ENCODE results near the gene TRIM40. TPM values are rescaled to one million over a fixed set of nuclear protein-coding genes. Genes with fewer than 3 reads are reported as not detected.

Gene TRIM40
- total and polyA plus RNA-seq, 8 donors, result not detected

DNA sequence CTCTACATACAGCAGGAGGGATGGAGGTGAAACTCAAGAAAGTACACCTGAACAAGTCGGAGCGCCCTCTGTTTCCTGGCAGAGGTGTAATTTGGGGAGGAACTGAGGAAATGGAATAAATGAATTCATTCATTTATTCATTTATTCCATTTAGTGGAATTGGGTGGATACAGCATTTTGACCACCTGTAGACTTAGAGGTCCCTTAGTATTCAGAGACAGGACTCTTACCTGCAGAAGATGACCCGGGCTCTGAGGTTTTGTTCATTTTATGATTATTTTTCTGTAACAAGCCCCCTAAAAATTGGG is 32.1 kb upstream of the TRIM40 start:
- TF ChIP-seq, protein P1, sequence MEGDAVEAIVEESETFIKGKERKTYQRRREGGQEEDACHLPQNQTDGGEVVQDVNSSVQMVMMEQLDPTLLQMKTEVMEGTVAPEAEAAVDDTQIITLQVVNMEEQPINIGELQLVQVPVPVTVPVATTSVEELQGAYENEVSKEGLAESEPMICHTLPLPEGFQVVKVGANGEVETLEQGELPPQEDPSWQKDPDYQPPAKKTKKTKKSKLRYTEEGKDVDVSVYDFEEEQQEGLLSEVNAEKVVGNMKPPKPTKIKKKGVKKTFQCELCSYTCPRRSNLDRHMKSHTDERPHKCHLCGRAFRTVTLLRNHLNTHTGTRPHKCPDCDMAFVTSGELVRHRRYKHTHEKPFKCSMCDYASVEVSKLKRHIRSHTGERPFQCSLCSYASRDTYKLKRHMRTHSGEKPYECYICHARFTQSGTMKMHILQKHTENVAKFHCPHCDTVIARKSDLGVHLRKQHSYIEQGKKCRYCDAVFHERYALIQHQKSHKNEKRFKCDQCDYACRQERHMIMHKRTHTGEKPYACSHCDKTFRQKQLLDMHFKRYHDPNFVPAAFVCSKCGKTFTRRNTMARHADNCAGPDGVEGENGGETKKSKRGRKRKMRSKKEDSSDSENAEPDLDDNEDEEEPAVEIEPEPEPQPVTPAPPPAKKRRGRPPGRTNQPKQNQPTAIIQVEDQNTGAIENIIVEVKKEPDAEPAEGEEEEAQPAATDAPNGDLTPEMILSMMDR (IDR thresholded peaks at IDR 0.05), result no peak
- Histone ChIP-seq H3K27ac (no peak overlapping the region), H3K27me3 (peaks cover 0 to 6% (median 0%) of the 10 kb centered on the region in 4 donors), H3K4me3 (peak overlapping the region in 2 of 4 donors; percentile 41 to 48), H3K36me3 (no peaks in the 10 kb centered on the region), H3K4me1 (peaks cover 11 to 15% (median 11%) of the 10 kb centered on the region in 3 donors), H3K9me3 (no peaks in the 10 kb centered on the region)
- intact Hi-C loops (cut with DNase I), result no loop called here
- WGBS, 2 donors, result 41 to 45% methylated on average over 3 of the region's 3 CpGs
- ATAC-seq (no peak), FAIRE-seq (no peak), DNase-seq (no peak)

DNA sequence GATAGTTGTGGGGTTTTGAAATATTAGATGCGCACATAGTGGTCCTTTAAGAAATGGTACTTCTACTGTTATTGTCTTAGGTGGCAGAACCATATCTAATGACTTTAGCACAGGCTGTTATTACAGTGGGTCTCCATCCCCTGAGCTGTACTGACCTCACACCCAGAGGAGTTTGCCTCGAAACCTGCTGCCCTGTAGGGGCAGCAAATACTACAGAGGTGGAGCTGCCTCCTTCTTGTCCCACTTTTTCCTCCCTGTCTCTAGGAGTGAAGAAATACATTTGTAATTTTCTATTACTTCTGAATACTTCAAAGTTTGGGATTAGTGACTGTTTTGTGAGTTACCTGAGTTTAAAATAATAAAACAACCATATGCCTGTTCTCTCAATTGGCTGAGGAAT is 31.3 kb upstream of the TRIM40 start:
- Histone ChIP-seq H3K27me3 (peaks cover 0 to 4% (median 0%) of the 10 kb centered on the region in 4 donors), H3K27ac (no peak overlapping the region), H3K36me3 (no peaks in the 10 kb centered on the region), H3K9me3 (no peaks in the 10 kb centered on the region), H3K4me3 (no peak overlapping the region), H3K4me1 (peaks cover 11 to 15% (median 11%) of the 10 kb centered on the region in 3 donors)
- TF ChIP-seq, protein P1 (IDR thresholded peaks at IDR 0.05), result no peak
- ATAC-seq, result no peak
- WGBS, 2 donors, result 84 to 88% methylated on average over 2 of the region's 2 CpGs
- FAIRE-seq, result no peak
- intact Hi-C loops (cut with DNase I), result no loop called here
- DNase-seq, result no peak

DNA sequence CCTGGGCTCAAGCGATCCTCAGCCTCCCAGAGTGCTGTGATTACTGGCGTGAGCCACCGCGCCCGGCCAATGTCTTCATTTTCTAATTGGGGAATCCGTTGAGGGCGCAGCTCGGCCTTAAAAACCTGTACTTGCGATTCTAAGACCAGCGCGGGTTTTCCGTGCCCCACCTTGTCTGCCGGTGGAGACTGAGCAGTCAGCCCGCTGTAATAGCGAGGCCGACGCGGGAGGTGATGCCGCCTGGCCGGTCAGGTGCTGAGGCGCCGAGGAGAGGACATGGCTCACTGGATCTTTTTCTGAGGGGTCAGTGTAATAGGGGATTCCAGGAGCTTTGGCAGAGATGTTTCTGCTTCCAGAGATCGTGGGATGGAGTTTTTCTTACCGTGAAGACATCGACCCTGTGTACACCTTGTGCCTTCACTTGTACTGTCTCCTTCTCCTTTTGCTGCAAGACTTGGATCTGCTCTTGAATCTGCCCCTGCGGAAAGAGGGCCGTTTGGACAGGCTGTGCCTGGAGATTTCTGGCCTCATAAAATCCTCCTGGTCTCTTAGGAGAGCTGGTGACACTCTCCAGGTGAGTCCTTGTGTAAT is 24.6 kb upstream of the TRIM40 start:
- Histone ChIP-seq H3K27me3 (peaks cover 0 to 13% (median 6%) of the 10 kb centered on the region in 4 donors), H3K27ac (no peak overlapping the region), H3K4me3 (no peak overlapping the region), H3K9me3 (no peaks in the 10 kb centered on the region), H3K36me3 (no peaks in the 10 kb centered on the region), H3K4me1 (no peaks in the 10 kb centered on the region)
- ATAC-seq, result no peak
- no peak for FAIRE-seq
- peak in 1 of 6 donors; percentile 55 for DNase-seq
- intact Hi-C loops (cut with DNase I), result no loop called here
- TF ChIP-seq, protein P1 (IDR thresholded peaks at IDR 0.05), result no peak
- WGBS, 2 donors, result 26 to 41% methylated on average over 27 of the region's 27 CpGs

DNA sequence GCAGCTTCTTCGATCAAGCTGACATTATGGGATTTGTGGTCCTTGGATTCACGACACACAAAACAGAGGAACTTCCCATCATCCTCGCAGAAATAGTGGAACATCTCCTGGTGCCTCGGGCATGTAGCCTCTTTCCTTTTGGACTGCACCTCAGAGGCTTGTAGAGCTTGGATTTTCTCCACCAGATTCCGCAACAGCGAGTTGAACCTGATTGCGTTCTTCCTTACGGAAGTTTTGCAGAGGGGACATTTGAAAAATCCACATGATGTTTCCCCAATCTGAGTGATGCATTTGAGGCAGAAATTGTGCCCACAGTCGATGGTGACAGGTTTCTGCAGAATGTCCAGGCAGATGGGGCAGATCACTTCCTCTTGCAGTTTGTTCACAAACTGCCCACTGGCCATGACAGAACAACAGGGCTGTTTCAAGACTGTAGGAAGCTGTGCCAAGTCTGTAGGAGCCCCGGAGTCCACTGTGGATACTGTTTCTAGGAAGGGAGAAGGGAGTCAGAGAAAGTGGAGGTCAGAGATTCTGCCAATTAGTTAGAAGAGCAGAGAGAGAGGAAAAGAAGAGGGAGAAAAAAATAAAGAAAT is 23.4 kb upstream of the TRIM40 start:
- FAIRE-seq, result no peak
- WGBS, 2 donors, result 60 to 67% methylated on average over 10 of the region's 10 CpGs
- Histone ChIP-seq H3K4me1 (no peaks in the 10 kb centered on the region), H3K36me3 (no peaks in the 10 kb centered on the region), H3K27me3 (peaks cover 0 to 16% (median 7%) of the 10 kb centered on the region in 4 donors), H3K4me3 (no peak overlapping the region), H3K27ac (no peak overlapping the region), H3K9me3 (no peaks in the 10 kb centered on the region)
- DNase-seq, result no peak
- TF ChIP-seq, protein P1 (IDR thresholded peaks at IDR 0.05), result no peak
- no peak for ATAC-seq
- intact Hi-C loops (cut with DNase I), result no loop called here

Data from pancreas (tissue), 10 donors.